Activated T-cell treated with anti-CD3 and anti-CD28 coated beads, Interleukin-2, amount 50 U/mL, for 4 hours (primary cell): ENCODE measurements around the gene SKIC2. TPM values are rescaled to one million over a fixed set of nuclear protein-coding genes. Genes with fewer than 3 reads are reported as not detected.
"Not testable (repeated sequence)": the region's sequence is repeated elsewhere in the genome, so short reads cannot be mapped to it uniquely, and the experiment has no call there.

Experiments used
- ATAC-seq, 2 donors: fragments of 200-7000 bp; cut with Tn5 transposase; one replicate each; pipeline ENCODE4 v1.10.0; 2021
- DNase-seq: peaks from one replicate; pipeline ENCODE4 v3.0.0-alpha.2; 2020
- H3K27me3 Mint-ChIP-seq: one replicate; pipeline ENCODE4 v1.8.0; 2021; ENCODE audit warnings: low read depth, mixed read lengths
- H3K36me3 Mint-ChIP-seq: one replicate; pipeline ENCODE4 v1.8.0; 2022; ENCODE audit warnings: mixed read lengths; ENCODE audit not compliant: insufficient read depth
- H3K4me1 Mint-ChIP-seq: one replicate; pipeline ENCODE4 v1.8.0; 2021; ENCODE audit warnings: low read depth, mixed read lengths
- H3K4me3 Mint-ChIP-seq: one replicate; pipeline ENCODE4 v1.8.0; 2021; ENCODE audit warnings: mild to moderate bottlenecking, moderate library complexity, mixed read lengths
- H3K9me3 Mint-ChIP-seq: one replicate; pipeline ENCODE4 v1.8.0; 2021; ENCODE audit warnings: mixed read lengths
- total RNA-seq, 3 donors: library from RNA; stranded (reverse); gene quantifications; one replicate each; pipeline ENCODE4 v1.2.1, GENCODE V29; 2021

Gene SKIC2
- total RNA-seq, 3 donors from 2014 or later = 123 to 157 (median 132) TPM

DNA sequence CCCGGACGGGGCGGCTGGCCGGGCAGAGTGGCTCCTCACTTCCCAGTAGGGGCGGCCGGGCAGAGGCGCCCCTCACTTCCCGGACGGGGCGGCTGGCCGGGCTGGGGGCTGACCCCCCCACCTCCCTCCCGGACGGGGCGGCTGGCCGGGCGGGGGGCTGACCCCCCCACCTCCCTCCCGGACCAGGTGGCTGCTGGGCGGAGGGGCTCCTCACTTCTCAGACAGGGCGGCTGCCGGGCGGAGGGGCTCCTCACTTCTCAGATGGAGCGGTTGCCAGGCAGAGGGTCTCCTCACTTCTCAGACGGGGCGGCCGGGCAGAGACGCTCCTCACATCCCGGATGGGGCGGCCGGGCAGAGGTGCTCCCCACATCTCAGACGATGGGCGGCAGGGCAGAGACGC is 26.8 kb upstream of the SKIC2 start:
- H3K27me3 Mint-ChIP-seq, H3K36me3 Mint-ChIP-seq, H3K9me3 Mint-ChIP-seq, H3K4me3 Mint-ChIP-seq, ATAC-seq, H3K4me1 Mint-ChIP-seq, DNase-seq: not testable (repeated sequence)

DNA sequence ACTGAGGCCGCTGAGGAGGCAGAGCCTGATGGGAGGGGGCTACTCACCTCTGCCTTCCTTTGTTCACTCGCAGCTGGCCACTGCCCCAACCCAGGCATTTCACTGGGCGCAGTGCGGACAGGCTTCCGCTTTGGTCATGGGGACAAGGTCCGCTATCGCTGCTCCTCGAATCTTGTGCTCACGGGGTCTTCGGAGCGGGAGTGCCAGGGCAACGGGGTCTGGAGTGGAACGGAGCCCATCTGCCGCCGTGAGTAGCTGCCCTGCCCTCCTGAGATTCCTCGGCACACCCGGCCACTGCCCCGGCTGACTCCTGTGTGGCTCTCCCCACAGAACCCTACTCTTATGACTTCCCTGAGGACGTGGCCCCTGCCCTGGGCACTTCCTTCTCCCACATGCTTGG is 25.4 kb upstream of the SKIC2 start:
- Mint-ChIP-seq H3K27me3 (peaks cover 3% of the 10 kb centered on the region), H3K4me1 (no peaks in the 10 kb centered on the region), H3K36me3 (no peaks in the 10 kb centered on the region), H3K9me3 (no peaks in the 10 kb centered on the region), H3K4me3 (no peak overlapping the region)
- DNase-seq = no peak
- no peak for ATAC-seq

DNA sequence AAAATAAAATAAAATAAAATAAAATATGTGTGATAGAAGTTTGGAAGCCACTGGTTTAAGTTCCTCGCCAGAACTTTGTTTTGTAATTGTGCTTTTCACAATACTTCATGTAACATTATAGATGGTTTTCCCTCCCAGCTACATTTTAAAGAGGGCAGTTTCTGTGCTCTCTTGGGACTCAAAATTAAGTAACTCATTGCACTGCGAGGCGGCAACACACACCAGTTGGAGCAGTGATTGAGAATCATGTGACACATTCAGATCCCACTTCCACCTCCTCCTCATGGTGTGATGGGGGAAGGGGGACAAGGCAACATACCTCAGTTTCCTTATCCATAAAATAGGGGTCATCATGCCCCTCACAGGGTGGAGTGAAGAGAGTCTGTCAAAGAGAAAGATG is 24.0 kb upstream of the SKIC2 start:
- no peaks in the 10 kb centered on the region for H3K36me3 Mint-ChIP-seq
- ATAC-seq = no peak
- no peak for DNase-seq
- no peaks in the 10 kb centered on the region for H3K4me1 Mint-ChIP-seq
- H3K4me3 Mint-ChIP-seq = no peak overlapping the region
- no peaks in the 10 kb centered on the region for H3K9me3 Mint-ChIP-seq
- peaks cover 3% of the 10 kb centered on the region for H3K27me3 Mint-ChIP-seq

DNA sequence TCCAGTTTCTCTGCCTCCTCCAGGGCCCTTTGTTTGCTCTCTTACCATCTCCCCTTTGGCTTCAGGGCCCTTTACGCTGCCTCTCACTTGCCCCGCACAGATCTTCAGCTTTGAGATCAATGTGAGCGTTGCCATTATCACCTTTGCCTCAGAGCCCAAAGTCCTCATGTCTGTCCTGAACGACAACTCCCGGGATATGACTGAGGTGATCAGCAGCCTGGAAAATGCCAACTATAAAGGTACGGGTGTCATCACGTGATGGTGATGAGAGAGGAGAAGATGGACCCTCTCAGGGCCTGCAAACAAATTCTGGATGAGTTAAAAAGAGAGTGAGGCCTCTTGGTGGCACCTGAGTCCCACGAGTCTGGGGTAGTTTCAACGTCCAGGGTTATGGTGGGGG is 23.2 kb upstream of the SKIC2 start:
- ATAC-seq (no peak), DNase-seq (no peak)
- Mint-ChIP-seq H3K4me3 (no peak overlapping the region), H3K4me1 (no peaks in the 10 kb centered on the region), H3K9me3 (no peaks in the 10 kb centered on the region), H3K27me3 (peaks cover 5% of the 10 kb centered on the region), H3K36me3 (no peaks in the 10 kb centered on the region)

DNA sequence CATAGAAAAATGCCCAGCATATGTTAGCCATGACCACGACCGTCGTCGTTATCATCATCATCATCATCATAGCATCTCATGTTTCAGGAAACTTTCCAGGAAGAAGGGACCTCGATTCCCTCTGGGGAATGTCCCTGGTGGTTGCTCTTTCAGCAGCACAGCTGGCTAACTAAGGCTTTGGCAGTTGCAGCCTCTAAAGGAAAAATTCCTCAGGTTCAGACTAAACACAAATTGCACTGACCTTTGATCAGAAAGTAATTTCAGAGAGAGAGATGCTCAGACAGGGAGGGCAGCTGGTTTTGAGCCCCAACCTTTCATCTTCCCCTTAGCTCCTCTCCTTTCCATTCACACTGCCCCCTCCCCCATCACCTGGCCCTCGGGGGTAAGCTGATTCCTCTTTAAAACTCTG is 18.7 kb upstream of the SKIC2 start:
- DNase-seq (no peak), ATAC-seq (no peak)
- Mint-ChIP-seq H3K4me1 (no peaks in the 10 kb centered on the region), H3K27me3 (peaks cover 25% of the 10 kb centered on the region), H3K4me3 (no peak overlapping the region), H3K9me3 (no peaks in the 10 kb centered on the region), H3K36me3 (no peaks in the 10 kb centered on the region)

DNA sequence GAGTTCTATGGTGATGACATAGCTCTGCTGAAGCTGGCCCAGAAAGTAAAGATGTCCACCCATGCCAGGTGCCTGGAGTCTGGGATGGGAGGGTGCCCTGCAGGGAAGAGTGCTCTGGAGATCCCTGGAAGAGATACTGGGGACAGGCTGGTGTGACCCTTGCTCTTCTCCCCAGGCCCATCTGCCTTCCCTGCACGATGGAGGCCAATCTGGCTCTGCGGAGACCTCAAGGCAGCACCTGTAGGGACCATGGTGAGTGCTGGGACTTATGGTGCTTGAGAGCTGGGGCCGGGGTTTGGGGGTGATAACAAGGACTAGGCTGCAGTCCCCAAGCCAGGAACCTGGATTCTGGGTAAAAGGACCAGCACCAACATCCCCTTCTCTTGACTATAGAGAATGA is 15.2 kb upstream of the SKIC2 start:
- Mint-ChIP-seq H3K27me3 (peaks cover 26% of the 10 kb centered on the region), H3K9me3 (no peaks in the 10 kb centered on the region), H3K36me3 (no peaks in the 10 kb centered on the region), H3K4me3 (no peak overlapping the region), H3K4me1 (peaks cover 5% of the 10 kb centered on the region)
- DNase-seq (no peak), ATAC-seq (no peak)

DNA sequence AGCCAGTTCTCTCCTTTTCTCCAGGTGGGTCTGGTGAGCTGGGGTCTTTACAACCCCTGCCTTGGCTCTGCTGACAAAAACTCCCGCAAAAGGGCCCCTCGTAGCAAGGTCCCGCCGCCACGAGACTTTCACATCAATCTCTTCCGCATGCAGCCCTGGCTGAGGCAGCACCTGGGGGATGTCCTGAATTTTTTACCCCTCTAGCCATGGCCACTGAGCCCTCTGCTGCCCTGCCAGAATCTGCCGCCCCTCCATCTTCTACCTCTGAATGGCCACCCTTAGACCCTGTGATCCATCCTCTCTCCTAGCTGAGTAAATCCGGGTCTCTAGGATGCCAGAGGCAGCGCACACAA is 13.8 kb upstream of the SKIC2 start:
- DNase-seq = no peak
- no peak overlapping the region for H3K4me3 Mint-ChIP-seq
- peaks cover 26% of the 10 kb centered on the region for H3K27me3 Mint-ChIP-seq
- H3K9me3 Mint-ChIP-seq = no peaks in the 10 kb centered on the region
- no peaks in the 10 kb centered on the region for H3K36me3 Mint-ChIP-seq
- ATAC-seq = no peak
- H3K4me1 Mint-ChIP-seq = peaks cover 5% of the 10 kb centered on the region

DNA sequence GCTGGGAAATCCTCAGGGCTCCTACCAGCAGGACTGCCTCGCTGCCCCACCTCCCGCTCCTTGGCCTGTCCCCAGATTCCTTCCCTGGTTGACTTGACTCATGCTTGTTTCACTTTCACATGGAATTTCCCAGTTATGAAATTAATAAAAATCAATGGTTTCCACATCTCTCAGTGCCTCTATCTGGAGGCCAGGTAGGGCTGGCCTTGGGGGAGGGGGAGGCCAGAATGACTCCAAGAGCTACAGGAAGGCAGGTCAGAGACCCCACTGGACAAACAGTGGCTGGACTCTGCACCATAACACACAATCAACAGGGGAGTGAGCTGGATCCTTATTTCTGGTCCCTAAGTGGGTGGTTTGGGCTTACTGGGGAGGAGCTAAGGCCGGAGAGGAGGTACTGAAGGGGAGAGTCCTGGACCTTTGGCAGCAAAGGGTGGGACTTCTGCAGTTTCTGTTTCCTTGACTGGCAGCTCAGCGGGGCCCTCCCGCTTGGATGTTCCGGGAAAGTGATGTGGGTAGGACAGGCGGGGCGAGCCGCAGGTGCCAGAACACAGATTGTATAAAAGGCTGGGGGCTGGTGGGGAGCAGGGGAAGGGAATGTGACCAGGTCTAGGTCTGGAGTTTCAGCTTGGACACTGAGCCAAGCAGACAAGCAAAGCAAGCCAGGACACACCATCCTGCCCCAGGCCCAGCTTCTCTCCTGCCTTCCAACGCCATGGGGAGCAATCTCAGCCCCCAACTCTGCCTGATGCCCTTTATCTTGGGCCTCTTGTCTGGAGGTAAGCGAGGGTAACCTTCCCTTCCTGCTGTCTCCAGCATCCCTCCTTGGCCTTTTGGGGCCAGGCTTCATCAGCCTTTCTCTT is 13.2 kb upstream of the SKIC2 start, which contains the start of gene CFB:
Gene CFB, plus strand, starts transcription at position 589 of the 863 bp plus-strand sequence. Its CDS starts 127 bp downstream, at position 716.
- no peak for DNase-seq
- peaks cover 5% of the 10 kb centered on the region for H3K4me1 Mint-ChIP-seq
- H3K4me3 Mint-ChIP-seq = no peak within 1 kb of the TSS
- H3K36me3 Mint-ChIP-seq = no peaks in the 10 kb centered on the region
- peak in 1 of 2 donors; percentile 27 for ATAC-seq
- peaks cover 24% of the 10 kb centered on the region for H3K27me3 Mint-ChIP-seq
- no peaks in the 10 kb centered on the region for H3K9me3 Mint-ChIP-seq

DNA sequence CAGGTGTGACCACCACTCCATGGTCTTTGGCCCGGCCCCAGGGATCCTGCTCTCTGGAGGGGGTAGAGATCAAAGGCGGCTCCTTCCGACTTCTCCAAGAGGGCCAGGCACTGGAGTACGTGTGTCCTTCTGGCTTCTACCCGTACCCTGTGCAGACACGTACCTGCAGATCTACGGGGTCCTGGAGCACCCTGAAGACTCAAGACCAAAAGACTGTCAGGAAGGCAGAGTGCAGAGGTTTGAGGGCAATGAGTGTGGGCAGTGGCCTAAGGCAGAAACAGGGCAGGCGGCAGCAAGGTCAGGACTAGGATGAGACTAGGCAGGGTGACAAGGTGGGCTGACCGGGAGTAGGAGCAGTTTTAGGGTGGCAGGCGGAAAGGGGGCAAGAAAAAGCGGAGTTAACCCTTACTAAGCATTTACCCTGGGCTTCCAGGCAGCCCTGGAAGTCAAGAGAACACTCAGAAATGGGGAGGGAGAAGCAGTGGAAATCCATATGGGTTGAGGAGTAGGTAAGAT is 12.5 kb upstream of the SKIC2 start:
- no peaks in the 10 kb centered on the region for H3K9me3 Mint-ChIP-seq
- H3K36me3 Mint-ChIP-seq = no peaks in the 10 kb centered on the region
- ATAC-seq (no peak), DNase-seq (no peak)
- H3K4me3 Mint-ChIP-seq = no peak overlapping the region
- peaks cover 5% of the 10 kb centered on the region for H3K4me1 Mint-ChIP-seq
- peaks cover 24% of the 10 kb centered on the region for H3K27me3 Mint-ChIP-seq

DNA sequence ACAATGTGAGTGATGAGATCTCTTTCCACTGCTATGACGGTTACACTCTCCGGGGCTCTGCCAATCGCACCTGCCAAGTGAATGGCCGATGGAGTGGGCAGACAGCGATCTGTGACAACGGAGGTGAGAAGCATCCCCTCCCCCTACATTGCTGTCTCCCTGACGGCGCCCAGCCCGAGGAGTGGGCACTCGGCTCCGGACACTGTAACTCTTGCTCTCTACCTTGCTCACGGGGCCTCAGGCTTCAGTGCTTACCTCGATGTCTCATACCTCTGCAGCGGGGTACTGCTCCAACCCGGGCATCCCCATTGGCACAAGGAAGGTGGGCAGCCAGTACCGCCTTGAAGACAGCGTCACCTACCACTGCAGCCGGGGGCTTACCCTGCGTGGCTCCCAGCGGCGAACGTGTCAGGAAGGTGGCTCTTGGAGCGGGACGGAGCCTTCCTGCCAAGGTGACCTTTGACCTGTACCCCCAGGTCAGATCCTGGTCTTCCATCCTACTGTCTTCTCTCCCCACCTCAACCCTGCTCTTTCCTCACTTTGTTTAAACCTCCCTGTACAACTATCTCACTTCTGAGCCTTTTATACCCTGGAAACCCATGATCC is 11.8 kb upstream of the SKIC2 start:
- peaks cover 22% of the 10 kb centered on the region for H3K27me3 Mint-ChIP-seq
- DNase-seq (no peak), ATAC-seq (no peak)
- peaks cover 5% of the 10 kb centered on the region for H3K4me1 Mint-ChIP-seq
- H3K36me3 Mint-ChIP-seq = no peaks in the 10 kb centered on the region
- H3K4me3 Mint-ChIP-seq = no peak overlapping the region
- H3K9me3 Mint-ChIP-seq = no peaks in the 10 kb centered on the region

DNA sequence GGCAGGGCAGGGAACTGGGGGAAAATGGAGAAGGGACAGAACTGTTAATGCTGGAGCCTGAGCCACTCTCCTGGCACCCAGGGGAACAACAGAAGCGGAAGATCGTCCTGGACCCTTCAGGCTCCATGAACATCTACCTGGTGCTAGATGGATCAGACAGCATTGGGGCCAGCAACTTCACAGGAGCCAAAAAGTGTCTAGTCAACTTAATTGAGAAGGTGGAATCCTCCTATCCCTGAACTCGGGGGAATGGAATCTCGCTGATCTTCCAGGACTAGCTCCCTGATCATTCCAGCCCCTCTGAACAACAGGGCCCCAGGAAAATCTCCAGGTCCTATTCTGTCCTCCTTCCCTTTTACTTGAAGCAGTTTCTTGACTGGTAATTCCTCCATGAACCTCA is 11.1 kb upstream of the SKIC2 start:
- Mint-ChIP-seq H3K4me1 (peaks cover 5% of the 10 kb centered on the region), H3K4me3 (no peak overlapping the region), H3K9me3 (no peaks in the 10 kb centered on the region), H3K36me3 (peaks cover 3% of the 10 kb centered on the region), H3K27me3 (peaks cover 15% of the 10 kb centered on the region)
- ATAC-seq (no peak), DNase-seq (no peak)

DNA sequence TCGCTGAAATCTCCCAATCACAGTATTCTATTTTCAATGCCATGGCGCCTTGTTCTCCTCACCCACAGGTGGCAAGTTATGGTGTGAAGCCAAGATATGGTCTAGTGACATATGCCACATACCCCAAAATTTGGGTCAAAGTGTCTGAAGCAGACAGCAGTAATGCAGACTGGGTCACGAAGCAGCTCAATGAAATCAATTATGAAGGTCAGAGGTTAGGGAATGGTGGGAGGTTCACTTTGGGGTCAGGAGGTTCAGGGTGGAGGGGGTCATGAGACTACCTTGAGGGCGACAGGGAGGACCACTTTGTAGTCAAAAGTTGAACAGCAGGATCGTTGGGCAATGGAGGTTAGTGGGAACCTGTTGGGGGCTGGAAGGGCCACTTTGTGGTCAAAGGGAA is 10.7 kb upstream of the SKIC2 start:
- no peak for ATAC-seq
- H3K9me3 Mint-ChIP-seq = no peaks in the 10 kb centered on the region
- peaks cover 14% of the 10 kb centered on the region for H3K27me3 Mint-ChIP-seq
- no peak overlapping the region for H3K4me3 Mint-ChIP-seq
- H3K4me1 Mint-ChIP-seq = peaks cover 5% of the 10 kb centered on the region
- peaks cover 7% of the 10 kb centered on the region for H3K36me3 Mint-ChIP-seq
- DNase-seq = no peak

DNA sequence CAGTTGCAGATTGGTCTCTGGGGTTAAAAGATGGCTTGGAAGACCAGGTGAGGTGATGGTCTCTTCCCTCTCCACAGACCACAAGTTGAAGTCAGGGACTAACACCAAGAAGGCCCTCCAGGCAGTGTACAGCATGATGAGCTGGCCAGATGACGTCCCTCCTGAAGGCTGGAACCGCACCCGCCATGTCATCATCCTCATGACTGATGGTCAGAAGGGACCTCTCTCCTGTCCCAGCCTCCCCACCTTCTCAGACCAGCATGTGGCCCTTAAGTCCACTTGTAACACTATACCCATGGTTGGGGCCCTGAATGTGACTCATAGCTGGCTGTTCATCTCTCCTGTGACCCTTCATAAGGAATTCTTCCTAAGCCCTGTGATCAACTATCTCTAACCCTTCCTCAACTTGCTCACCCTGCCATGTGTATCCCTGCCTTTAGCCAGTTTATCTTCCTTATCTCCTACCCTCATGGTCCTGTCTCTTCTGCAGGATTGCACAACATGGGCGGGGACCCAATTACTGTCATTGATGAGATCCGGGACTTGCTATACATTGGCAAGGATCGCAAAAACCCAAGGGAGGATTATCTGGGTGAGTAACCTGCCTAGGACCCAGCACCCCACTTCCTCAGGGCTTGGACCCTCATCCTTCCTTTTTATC is 10.1 kb upstream of the SKIC2 start:
- DNase-seq (no peak), ATAC-seq (no peak)
- peaks cover 13% of the 10 kb centered on the region for H3K36me3 Mint-ChIP-seq
- H3K4me1 Mint-ChIP-seq = peaks cover 5% of the 10 kb centered on the region
- H3K27me3 Mint-ChIP-seq = peaks cover 11% of the 10 kb centered on the region
- H3K4me3 Mint-ChIP-seq = no peak overlapping the region
- no peaks in the 10 kb centered on the region for H3K9me3 Mint-ChIP-seq

DNA sequence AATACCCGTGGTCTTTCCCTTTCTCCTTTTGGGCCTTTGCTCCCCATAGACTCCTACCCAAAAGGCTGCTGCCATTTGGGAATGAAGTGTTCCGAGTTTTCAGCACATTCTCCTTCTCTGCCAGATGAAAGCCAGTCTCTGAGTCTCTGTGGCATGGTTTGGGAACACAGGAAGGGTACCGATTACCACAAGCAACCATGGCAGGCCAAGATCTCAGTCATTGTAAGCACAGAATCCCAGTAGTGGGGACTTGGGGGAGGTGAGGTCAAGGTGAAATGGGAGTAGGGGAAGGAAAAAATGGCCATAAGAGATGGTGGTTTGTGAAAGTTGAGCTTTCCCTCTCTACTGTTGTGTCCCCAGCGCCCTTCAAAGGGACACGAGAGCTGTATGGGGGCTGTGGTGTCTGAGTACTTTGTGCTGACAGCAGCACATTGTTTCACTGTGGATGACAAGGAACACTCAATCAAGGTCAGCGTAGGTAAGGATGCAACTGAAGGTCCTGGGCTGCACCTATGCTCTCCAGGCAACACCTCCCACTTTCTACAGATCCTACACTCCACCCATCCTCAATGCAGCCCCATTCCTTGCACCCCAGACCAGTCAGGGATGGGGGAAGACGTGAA is 8.9 kb upstream of the SKIC2 start:
- Mint-ChIP-seq H3K4me3 (no peak overlapping the region), H3K4me1 (peaks cover 5% of the 10 kb centered on the region), H3K27me3 (peaks cover 3% of the 10 kb centered on the region), H3K9me3 (no peaks in the 10 kb centered on the region), H3K36me3 (peaks cover 24% of the 10 kb centered on the region)
- no peak for ATAC-seq
- no peak for DNase-seq
